ENCODE measurements around the gene CERT1. TPM values are rescaled to one million over a fixed set of nuclear protein-coding genes. Genes with fewer than 3 reads are reported as not detected.

The CERT1 gene
- total and polyA plus RNA-seq, 2 donors (not counting 3 experiments of a cell fraction or from before 2014, with no cell fraction given) = 8.0 to 21.3 TPM

DNA sequence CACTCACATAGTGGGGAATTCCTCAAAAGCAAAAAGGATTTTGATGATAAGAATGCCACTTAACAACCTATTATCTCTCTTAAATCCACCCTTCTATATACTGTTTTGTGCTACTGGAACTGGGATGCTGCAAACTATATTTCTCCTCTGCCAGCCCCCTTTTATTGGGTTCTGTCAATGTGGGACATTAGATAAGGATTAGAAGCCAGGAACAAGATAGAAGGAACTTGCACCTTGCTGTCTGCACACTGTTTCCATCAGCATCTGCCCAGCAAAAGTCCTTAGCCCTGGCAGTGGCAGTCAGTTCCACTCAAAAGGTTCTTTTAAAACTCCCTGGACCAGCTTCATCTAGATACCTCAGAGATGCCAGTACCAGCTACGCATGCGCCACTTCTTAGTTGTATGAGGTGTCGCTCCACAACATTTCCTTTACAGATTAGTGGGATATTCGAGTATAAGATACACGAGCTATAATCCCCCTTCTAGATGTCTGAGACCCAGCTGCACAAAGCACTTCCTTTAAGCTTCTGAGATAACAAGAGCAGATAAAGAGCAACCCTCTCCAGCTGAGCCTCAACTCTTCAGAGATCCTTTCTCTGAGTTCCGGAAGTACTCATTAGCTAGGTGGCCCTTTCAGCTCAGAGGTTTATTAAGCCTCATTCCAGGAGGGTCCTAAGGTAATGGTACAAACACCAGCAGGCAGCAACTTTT is 45.3 kb downstream of the CERT1 start:
- Histone ChIP-seq H3K27ac (ENCODE audit: insufficient read depth, low read depth, low read length) (no peak overlapping the region), H3K4me1 (ENCODE audit: control insufficient read depth, extremely low read depth, insufficient read depth, low read length) (peaks cover 8% of the 10 kb centered on the region), H3K4me3 (replicated peaks in 1 of 3; ENCODE audit: insufficient read depth in 1 of 3, low read depth in 1 of 3, low read length in 3 of 3) (no peak overlapping the region), H3K27me3 (ENCODE audit: control insufficient read depth in 2 of 2, insufficient read depth in 2 of 2, low read length in 2 of 2) (no peaks in the 10 kb centered on the region), H3K79me2 (ENCODE audit: control insufficient read depth, insufficient read depth, low read length) (peaks cover 30% of the 10 kb centered on the region), H3K9ac (replicated peaks; ENCODE audit: extremely low read depth, insufficient read depth, low read length) (no peak overlapping the region), H2AFZ (ENCODE audit: low read depth, low read length) (no peak overlapping the region), H3K9me3 (replicated peaks; ENCODE audit: control insufficient read depth, insufficient read depth, low read length) (no peaks in the 10 kb centered on the region), H3K36me3 (ENCODE audit: control insufficient read depth in 2 of 2, extremely low read depth in 1 of 2, insufficient read depth in 2 of 2, low read length in 2 of 2) (no peaks in the 10 kb centered on the region), H4K20me1 (replicated peaks; ENCODE audit: control insufficient read depth, extremely low read depth, insufficient read depth, low read length) (peaks cover 5% of the 10 kb centered on the region), H3K9me1 (replicated peaks; ENCODE audit: control insufficient read depth, extremely low read depth, insufficient read depth, low read length) (no peaks in the 10 kb centered on the region), H3K4me2 (ENCODE audit: insufficient read depth, low read length) (no peak overlapping the region)
- DNase-seq (ENCODE audit: low read depth, low spot score) (no peak), FAIRE-seq (no peak)
- CTCF ChIA-PET = interaction anchor here (1.5 kb wide), 1 partner anchor 215 kb away, joined by 7 read pairs; no protein-coding TSS in a partner anchor
- no TSS peak for BruUV-seq (replicated peaks)
- intact Hi-C loops (cut with micrococcal nuclease) = no loop called here
- POLR2A ChIA-PET = no interaction called here
- dilution Hi-C loops (cut with MboI; ENCODE audit: extremely low pct_ligation_motif_present, low sequenced_read_pairs) = no loop called here
- TF ChIP-seq MYC (IDR thresholded peaks at IDR 0.05; ENCODE audit: low read depth, low read length) = no peak
- TF ChIP-seq, protein P1, sequence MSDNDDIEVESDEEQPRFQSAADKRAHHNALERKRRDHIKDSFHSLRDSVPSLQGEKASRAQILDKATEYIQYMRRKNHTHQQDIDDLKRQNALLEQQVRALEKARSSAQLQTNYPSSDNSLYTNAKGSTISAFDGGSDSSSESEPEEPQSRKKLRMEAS (IDR thresholded peaks at IDR 0.05; ENCODE audit: insufficient read depth, insufficient read length) = no peak
- TF ChIP-seq POLR2AphosphoS5 (IDR thresholded peaks at IDR 0.05; ENCODE audit: insufficient read depth, low read depth, low read length) = no peak
- no peak for TF ChIP-seq GATA2 (IDR thresholded peaks at IDR 0.05; ENCODE audit: insufficient read depth, insufficient read length, low read depth, low read length)
- no peak for TF ChIP-seq JUN (IDR thresholded peaks at IDR 0.05; ENCODE audit: borderline replicate concordance, insufficient read depth, insufficient read length, low read depth)
- TF ChIP-seq FOS (IDR thresholded peaks at IDR 0.05; ENCODE audit: borderline replicate concordance, insufficient read depth, low read length) = no peak
- TF ChIP-seq POLR2A (IDR thresholded peaks at IDR 0.05; ENCODE audit: low read depth, low read length) = no peak

DNA sequence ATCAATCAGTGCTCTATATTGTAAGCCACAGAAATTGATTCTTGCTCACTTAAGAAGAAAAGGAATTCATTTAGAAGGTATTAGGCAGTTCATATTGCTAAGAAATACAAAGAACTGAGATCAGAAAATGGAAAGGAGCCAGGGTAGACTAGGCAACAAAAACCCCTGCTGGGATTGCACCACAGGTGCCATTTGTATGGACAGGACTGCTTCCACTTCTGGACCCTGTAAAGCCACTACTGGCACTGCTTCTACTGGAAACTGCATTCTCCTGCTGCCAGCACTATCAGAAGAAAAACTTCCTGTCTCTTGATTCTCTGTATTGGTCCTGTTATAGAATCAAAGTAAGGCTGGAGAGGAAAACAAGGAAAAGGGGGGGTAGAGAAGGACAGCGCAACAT is 45.9 kb downstream of the CERT1 start:
- Histone ChIP-seq H3K4me2 (ENCODE audit: insufficient read depth, low read length) (no peak overlapping the region), H4K20me1 (replicated peaks; ENCODE audit: control insufficient read depth, extremely low read depth, insufficient read depth, low read length) (peaks cover 5% of the 10 kb centered on the region), H3K79me2 (ENCODE audit: control insufficient read depth, insufficient read depth, low read length) (peaks cover 32% of the 10 kb centered on the region), H3K9me3 (replicated peaks; ENCODE audit: control insufficient read depth, insufficient read depth, low read length) (no peaks in the 10 kb centered on the region), H3K27ac (ENCODE audit: insufficient read depth, low read depth, low read length) (no peak overlapping the region), H3K4me3 (replicated peaks in 1 of 3; ENCODE audit: insufficient read depth in 1 of 3, low read depth in 1 of 3, low read length in 3 of 3) (no peak overlapping the region), H3K4me1 (ENCODE audit: control insufficient read depth, extremely low read depth, insufficient read depth, low read length) (peaks cover 8% of the 10 kb centered on the region), H3K27me3 (ENCODE audit: control insufficient read depth in 2 of 2, insufficient read depth in 2 of 2, low read length in 2 of 2) (no peaks in the 10 kb centered on the region), H3K36me3 (ENCODE audit: control insufficient read depth in 2 of 2, extremely low read depth in 1 of 2, insufficient read depth in 2 of 2, low read length in 2 of 2) (no peaks in the 10 kb centered on the region), H2AFZ (ENCODE audit: low read depth, low read length) (no peak overlapping the region), H3K9me1 (replicated peaks; ENCODE audit: control insufficient read depth, extremely low read depth, insufficient read depth, low read length) (no peaks in the 10 kb centered on the region), H3K9ac (replicated peaks; ENCODE audit: extremely low read depth, insufficient read depth, low read length) (no peak overlapping the region)
- ChIA-PET CTCF (no interaction called here), POLR2A (no interaction called here)
- intact Hi-C loops (cut with micrococcal nuclease) (no loop called here), dilution Hi-C loops (cut with MboI; ENCODE audit: extremely low pct_ligation_motif_present, low sequenced_read_pairs) (no loop called here)
- TF ChIP-seq POLR2AphosphoS5 (IDR thresholded peaks at IDR 0.05; ENCODE audit: insufficient read depth, low read depth, low read length) (no peak), MYC (IDR thresholded peaks at IDR 0.05; ENCODE audit: low read depth, low read length) (no peak)
- TF ChIP-seq, protein P2, sequence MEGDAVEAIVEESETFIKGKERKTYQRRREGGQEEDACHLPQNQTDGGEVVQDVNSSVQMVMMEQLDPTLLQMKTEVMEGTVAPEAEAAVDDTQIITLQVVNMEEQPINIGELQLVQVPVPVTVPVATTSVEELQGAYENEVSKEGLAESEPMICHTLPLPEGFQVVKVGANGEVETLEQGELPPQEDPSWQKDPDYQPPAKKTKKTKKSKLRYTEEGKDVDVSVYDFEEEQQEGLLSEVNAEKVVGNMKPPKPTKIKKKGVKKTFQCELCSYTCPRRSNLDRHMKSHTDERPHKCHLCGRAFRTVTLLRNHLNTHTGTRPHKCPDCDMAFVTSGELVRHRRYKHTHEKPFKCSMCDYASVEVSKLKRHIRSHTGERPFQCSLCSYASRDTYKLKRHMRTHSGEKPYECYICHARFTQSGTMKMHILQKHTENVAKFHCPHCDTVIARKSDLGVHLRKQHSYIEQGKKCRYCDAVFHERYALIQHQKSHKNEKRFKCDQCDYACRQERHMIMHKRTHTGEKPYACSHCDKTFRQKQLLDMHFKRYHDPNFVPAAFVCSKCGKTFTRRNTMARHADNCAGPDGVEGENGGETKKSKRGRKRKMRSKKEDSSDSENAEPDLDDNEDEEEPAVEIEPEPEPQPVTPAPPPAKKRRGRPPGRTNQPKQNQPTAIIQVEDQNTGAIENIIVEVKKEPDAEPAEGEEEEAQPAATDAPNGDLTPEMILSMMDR (IDR thresholded peaks at IDR 0.05; ENCODE audit: extremely low read depth in 1 of 2, insufficient read depth in 1 of 2, low read depth in 1 of 2, low read length in 2 of 2) = no peak
- FAIRE-seq (peak; percentile 21), DNase-seq (ENCODE audit: low read depth, low spot score) (peak; percentile 87)
- BruUV-seq (replicated peaks) = no TSS peak

Data from endothelial cell of umbilical vein (primary cell).